SJSA1 (cell line): Measurements from ENCODE around the gene RAPGEF1. TPM values are rescaled to one million over a fixed set of nuclear protein-coding genes. Genes with fewer than 3 reads are reported as not detected.
"Not testable (repeated sequence)": the region's sequence is repeated elsewhere in the genome, so short reads cannot be mapped to it uniquely, and the experiment has no call there.

Source experiments
- DNase-seq, 2 experiments: peaks; one replicate each; pipeline ENCODE4 v3.0.0-alpha.2; 2015 to 2020; ENCODE audit warnings: low spot score in 2 of 2, low read depth in 1 of 2
- H3K27ac ChIP-seq: fragments of 250-450 bp; sonication (Bioruptor Pico); 2 replicates; pipeline ENCODE4 v1.5.1; 2020; ENCODE audit warnings: mild to moderate bottlenecking, moderate library complexity
- H3K27me3 ChIP-seq: fragments of 250-450 bp; sonication (Bioruptor Pico); replicated peaks from 2 replicates; pipeline ENCODE4 v1.5.1; 2020; ENCODE audit warnings: mild to moderate bottlenecking, moderate library complexity
- H3K36me3 ChIP-seq: fragments of 250-450 bp; sonication (Bioruptor Pico); 2 replicates; pipeline ENCODE4 v1.5.1; 2020; ENCODE audit warnings: mild to moderate bottlenecking
- H3K4me1 ChIP-seq: fragments of 250-450 bp; sonication (Bioruptor Pico); replicated peaks from 2 replicates; pipeline ENCODE4 v1.6.1; 2021; ENCODE audit warnings: mild to moderate bottlenecking
- H3K4me3 ChIP-seq: fragments of 250-450 bp; sonication (Bioruptor Pico); 2 replicates; pipeline ENCODE4 v1.5.1; 2020; ENCODE audit warnings: mild to moderate bottlenecking
- H3K9me3 ChIP-seq: fragments of 250-450 bp; sonication (Bioruptor Pico); replicated peaks from 2 replicates; pipeline ENCODE4 v1.5.1; 2020; ENCODE audit warnings: mild to moderate bottlenecking
- total RNA-seq: library from RNA; depleted of rRNA; stranded (reverse); fragments of >200 nt; shearing (Covaris generic); gene quantifications from 2 replicates; pipeline ENCODE4 v1.2.3, GENCODE V29; 2014

RAPGEF1 gene
- total RNA-seq, 1 experiment from 2014 or later = 23.6 TPM

DNA sequence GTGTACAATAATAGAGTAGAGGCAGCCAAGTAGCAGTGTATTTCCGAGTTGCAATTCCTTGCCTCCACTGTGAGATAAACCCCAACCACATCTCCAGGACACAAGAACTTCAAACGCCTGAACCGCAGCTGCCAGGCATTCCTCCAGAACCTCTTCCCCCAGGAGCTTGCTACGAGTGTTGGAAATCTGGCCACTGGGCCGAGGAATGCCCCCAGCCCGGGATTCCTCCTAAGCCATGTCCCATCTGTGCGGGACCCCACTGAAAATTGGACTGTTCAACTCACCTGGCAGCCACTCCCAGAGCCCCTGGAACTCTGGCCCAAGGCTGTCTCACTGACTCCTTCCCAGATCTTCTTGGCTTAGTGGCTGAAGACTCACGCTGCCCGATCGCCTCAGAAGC lies 190.7 kb downstream of the RAPGEF1 start:
- H3K27me3 ChIP-seq = peaks cover 21% of the 10 kb centered on the region
- H3K4me3 ChIP-seq, H3K27ac ChIP-seq: not testable (repeated sequence)

DNA sequence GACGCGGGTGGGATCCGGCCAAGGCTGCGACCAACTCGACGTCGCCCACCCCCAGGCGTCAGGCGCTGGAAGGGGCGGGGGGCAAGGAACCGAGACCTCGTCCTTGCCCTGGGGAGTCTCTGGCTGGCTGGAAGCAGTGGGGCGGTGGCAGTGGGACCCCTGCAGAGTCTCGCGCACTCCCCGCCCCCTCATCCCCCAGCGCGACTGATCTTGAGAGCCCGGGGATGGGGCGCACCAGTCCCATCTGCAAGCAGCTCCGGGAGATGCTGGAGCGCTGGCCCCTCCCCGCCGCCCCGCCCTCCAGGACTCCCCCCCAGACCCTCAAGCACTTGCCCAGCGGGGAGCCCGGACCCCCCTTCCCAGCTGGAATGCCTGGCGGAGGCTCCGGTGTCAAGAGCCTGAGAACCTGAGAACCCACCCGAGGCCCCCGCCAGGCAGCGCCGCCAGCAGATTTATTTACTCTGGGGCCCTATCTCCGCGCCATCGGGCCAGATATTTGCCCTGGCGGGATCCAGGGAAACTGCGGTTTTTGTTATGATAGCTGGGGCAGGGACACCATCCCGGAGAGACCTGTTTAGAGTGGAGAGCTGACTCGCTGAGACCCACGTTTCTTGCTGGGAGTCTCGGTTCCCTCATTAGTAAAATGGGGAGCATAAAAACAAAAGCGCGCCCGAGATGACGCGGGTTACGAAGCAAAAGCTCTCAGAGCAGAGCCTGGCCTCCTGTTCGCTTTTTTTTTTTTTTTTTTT lies 193.4 kb downstream of the RAPGEF1 start:
- Histone ChIP-seq H3K9me3 (peaks cover 16% of the 10 kb centered on the region), H3K27me3 (peaks cover 21% of the 10 kb centered on the region), H3K4me1 (peaks cover 5% of the 10 kb centered on the region), H3K4me3 (no peak overlapping the region), H3K36me3 (no peaks in the 10 kb centered on the region), H3K27ac (no peak overlapping the region)
- DNase-seq = peak in 1 of 2 experiments; percentile 27

More for the DNA sequence above, 190.7 kb downstream of the RAPGEF1 start:
- H3K4me1 ChIP-seq = peaks cover 20% of the 10 kb centered on the region
- DNase-seq, H3K36me3 ChIP-seq, H3K9me3 ChIP-seq: not testable (repeated sequence)

DNA sequence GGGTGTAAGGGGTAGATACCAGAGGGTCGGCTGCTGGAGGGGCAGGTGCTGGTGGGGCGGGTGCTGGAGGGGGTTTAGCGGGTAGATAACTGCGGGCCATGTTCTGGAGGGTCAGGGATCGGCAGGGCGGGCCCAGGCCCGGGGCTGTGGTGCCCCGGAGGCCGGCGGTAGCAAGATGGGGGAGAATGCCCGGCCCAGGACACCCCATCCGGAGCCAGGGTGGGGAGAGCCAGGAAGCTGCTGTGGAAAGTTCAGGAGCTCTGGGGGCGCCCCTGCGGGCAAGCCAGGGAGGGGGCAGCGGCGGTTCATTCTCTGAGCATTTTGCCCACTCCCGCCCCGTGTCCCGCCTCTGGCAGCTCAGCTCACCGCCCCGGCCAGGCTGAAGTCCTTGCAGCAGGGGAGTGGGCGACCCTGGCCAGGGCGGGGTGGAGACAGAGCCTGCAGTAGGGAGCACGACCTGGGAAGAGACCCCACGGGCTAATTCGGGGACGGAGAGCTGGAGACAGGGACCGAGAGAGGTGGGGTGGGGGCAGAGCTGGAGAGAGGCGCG lies 194.0 kb downstream of the RAPGEF1 start:
- no peak for DNase-seq
- H3K4me3 ChIP-seq = no peak overlapping the region
- no peak overlapping the region for H3K27ac ChIP-seq
- no peaks in the 10 kb centered on the region for H3K36me3 ChIP-seq
- H3K4me1 ChIP-seq = peaks cover 5% of the 10 kb centered on the region
- peaks cover 21% of the 10 kb centered on the region for H3K27me3 ChIP-seq
- H3K9me3 ChIP-seq = peaks cover 16% of the 10 kb centered on the region

DNA sequence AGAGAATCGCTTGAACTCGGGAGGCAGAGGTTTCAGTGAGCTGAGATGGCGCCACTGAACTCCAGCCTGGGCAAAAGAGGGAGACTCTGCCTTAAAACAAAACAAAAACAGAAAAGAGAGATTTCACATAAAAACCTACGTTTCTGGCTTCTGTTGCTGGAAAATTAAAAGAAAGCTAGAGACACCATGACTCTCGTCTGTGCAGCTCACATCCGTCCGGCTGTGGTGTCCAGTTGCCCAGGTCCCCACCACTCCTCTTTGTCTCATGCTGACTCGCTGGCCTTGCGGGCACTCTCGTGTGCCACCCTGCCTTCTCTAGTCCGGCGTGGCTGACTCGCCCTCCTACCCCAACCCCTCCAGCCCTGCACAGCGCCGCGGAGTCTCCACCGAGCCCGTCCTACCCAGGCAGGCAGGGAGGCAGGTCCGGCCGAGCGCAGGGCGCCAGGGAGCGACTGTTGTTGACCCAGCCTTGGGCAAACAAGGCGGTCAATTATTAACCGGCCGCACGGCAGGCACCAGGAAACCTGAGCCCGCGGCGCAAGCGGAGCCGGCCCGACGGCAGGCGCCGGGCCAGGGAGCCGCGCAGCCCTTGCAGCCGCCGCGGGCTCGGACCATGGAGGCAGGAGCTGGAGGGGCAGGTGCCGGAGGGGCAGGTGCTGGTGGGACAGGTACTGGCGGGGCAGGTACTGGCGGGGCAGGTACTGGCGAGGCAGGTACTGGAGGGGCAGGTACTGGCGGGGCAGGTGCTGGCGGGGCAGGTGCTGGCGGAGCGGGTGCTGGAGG lies 194.7 kb downstream of the RAPGEF1 start, which contains the start of gene PRRT1B:
TSS of gene PRRT1B (plus strand) at position 521 of the 783 bp plus-strand sequence. CDS start at position 614, 93 bp downstream.
- no peaks in the 10 kb centered on the region for H3K36me3 ChIP-seq
- H3K4me3 ChIP-seq = no peak within 1 kb of the TSS
- H3K27ac ChIP-seq = no peak within 1 kb of the TSS
- no peak for DNase-seq
- peaks cover 21% of the 10 kb centered on the region for H3K27me3 ChIP-seq
- H3K4me1 ChIP-seq = peaks cover 5% of the 10 kb centered on the region
- peaks cover 16% of the 10 kb centered on the region for H3K9me3 ChIP-seq

DNA sequence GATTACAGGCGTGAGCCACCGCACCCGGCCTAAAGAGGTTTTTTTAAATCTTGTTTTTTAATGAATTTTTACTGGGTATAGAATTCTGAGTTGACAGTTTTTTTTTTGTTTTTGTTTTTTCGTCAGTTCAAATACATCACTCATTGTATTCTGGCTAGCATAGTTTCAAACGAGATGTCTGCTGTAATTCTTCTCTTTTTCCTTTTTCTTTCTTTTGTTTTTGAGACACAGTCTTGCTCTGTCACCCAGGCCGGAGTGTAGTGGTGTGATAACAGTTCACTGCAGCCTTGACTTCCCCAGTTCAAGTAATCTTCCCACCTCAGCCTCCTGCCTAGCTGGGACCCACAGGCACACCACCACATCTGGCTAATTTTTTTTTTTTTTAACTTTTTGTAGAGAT lies 196.7 kb downstream of the RAPGEF1 start:
- DNase-seq = no peak
- no peak overlapping the region for H3K27ac ChIP-seq
- peaks cover 5% of the 10 kb centered on the region for H3K4me1 ChIP-seq
- no peaks in the 10 kb centered on the region for H3K36me3 ChIP-seq
- no peak overlapping the region for H3K4me3 ChIP-seq
- H3K9me3 ChIP-seq = peaks cover 16% of the 10 kb centered on the region
- H3K27me3 ChIP-seq = peaks cover 21% of the 10 kb centered on the region

DNA sequence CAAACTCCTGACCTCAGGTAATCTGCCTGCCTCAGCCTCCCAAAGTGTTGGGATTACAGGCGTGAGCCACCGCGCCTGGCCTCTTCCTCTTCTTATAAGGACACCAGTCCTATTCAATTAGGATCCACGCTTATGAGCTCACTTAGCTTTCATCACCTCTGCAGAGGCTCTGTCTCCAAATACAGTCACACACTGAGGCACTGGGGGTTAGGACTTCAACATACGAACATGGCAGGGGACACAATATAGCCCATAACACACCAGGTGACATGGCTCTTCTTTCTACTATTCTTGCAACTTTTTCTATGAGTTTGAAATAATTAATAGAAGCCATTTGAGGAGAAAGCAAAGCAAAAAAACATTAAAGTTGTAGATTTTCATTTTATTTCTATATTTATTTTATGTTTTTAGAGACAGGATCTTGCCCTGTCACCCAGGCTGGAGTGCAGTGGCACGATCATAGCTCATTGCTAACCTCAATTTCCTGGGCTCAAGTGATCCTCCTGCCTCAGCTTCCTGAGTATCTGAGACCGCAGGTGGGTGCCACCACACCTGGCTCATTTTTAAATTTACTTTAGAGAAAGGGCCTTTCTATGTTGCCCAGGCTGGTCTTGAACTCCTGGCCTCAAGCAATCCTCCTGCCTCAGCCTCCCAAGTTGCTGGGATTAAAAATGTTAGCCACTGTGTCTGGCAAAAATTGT lies 200.5 kb downstream of the RAPGEF1 start:
- no peaks in the 10 kb centered on the region for H3K4me1 ChIP-seq
- no peak for DNase-seq
- no peaks in the 10 kb centered on the region for H3K27me3 ChIP-seq
- no peak overlapping the region for H3K27ac ChIP-seq
- H3K4me3 ChIP-seq = no peak overlapping the region
- H3K36me3 ChIP-seq = no peaks in the 10 kb centered on the region
- H3K9me3 ChIP-seq = peaks cover 10% of the 10 kb centered on the region

DNA sequence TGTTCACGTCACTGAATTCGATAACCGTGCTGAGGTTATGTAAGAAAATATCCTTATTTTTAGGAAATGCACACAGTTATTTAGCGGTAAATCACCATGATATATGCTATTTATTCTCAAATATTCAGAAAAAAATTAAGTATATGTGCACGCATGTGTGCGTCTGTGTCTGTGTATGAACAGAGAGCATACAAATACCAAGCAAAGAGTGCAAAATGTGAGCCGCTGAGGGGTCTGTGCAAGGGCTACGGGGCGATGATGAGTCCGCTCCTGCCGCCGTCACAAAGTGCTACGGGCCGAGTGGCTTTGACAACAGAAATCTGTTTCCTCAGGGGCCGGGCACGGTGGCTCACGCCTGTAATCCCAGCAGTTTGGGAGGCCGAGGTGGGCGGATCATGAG lies 201.9 kb downstream of the RAPGEF1 start:
- Histone ChIP-seq H3K36me3 (no peaks in the 10 kb centered on the region), H3K9me3 (no peaks in the 10 kb centered on the region; the same call in 1 of the 2 replicates), H3K4me1 (no peaks in the 10 kb centered on the region), H3K27ac (no peak overlapping the region), H3K4me3 (no peak overlapping the region), H3K27me3 (no peaks in the 10 kb centered on the region)
- DNase-seq = no peak

DNA sequence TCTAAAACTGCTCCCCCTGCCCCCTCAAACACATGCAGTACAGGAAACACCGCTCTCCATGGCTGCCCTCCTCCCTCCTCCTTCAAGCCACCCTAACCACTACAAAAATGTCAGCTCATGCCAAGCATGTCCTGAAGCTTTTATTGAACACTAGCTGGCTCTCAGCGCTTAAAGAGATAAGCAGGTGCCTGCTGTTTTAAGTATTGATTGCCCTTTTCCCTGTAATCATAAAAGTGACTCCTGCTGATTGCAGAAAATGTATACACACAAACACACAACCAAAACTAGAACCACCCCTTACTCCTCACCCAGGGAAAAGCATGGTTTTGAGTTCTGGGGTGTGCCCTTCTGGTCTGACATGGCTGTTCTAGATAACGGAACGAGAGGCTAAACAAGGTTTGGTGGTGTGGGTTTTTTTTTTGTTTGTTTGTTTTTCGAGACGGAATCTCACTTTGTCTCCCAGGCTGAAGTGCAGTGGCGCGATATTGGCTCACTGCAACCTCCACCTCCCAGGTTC lies 205.1 kb downstream of the RAPGEF1 start:
- H3K4me3 ChIP-seq = no peak overlapping the region
- DNase-seq = no peak
- H3K9me3 ChIP-seq = no peaks in the 10 kb centered on the region
- no peaks in the 10 kb centered on the region for H3K27me3 ChIP-seq
- no peak overlapping the region for H3K27ac ChIP-seq
- peaks cover 10% of the 10 kb centered on the region for H3K36me3 ChIP-seq
- H3K4me1 ChIP-seq = peaks cover 12% of the 10 kb centered on the region

DNA sequence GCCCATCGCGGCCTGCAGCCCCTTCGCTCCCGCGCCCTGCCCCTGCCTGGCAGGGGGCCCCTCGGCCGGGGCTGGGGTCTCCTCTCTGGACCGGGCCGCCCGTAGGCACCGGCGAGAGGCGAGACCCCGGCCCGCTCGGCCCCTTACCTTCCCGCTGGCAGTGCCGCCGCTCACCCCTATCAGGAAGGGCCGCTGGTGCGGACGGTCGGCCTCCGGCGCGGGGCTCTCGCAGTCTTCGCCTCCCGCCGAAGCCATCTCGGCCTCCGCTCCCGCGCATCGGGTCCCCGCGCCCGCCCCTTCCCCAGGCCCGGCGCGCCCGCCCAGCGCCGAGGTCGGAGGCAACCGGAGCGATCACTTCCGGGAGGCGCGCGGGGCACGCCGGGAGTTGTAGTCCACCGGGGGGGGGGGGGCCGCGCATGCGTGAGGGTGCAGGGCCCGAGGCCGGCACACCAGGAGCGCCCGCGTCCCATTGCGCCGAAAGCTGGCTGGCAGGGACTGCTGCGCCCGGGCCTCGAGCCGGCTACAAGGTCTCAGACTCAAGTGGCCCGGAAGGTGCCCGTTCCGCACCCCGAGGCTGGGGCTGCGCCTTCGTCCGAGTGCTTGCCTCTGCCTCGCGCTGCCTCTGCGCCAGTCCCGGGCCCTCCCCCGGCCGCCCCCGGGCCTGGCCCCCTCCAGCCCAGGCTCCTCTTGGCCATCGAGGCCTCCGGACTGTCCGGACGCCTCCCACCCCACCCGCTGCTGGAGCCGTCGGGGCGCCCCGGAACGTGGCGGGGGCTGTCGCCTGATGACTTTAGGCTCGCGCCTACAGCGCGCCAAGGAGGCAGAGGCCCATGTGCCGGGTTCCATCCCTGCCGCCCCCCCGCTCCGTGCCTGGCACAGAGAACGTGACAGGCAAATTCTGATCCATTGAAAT lies 208.7 kb downstream of the RAPGEF1 start, which contains the start of gene UCK1:
TSS of gene UCK1 (minus strand) at position 344 of the 913 bp plus-strand sequence. CDS start at position 255, 89 bp downstream.
- peak; percentile 66 for DNase-seq
- Histone ChIP-seq H3K9me3 (no peaks in the 10 kb centered on the region), H3K36me3 (peaks cover 40% of the 10 kb centered on the region), H3K27ac (peak within 1 kb of the TSS; percentile 29; the same call in 1 of the 2 replicates), H3K4me1 (peaks cover 16% of the 10 kb centered on the region), H3K27me3 (no peaks in the 10 kb centered on the region), H3K4me3 (peak within 1 kb of the TSS; percentile 88)

DNA sequence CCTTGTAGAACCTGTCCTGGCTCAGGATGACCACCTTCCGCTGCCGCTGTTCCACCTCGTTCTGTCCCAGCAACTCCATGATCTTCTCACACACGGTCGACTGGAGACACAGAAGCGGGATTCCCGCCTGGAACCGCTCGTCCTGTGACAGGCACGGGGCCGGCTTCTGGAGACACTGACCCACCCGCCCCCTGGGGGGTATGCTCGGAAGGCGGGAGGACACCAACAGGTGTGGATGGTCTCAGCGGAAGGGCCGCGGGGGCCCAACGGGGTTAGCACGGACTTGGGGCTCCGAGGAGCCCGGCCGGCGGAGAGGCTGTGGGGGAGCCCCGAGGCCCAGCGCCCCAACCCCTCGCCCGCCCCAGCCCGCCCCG lies 209.3 kb downstream of the RAPGEF1 start:
- H3K27ac ChIP-seq = peak overlapping the region; percentile 29; the same call in 1 of the 2 replicates
- peak overlapping the region; percentile 88 for H3K4me3 ChIP-seq
- H3K27me3 ChIP-seq = no peaks in the 10 kb centered on the region
- no peaks in the 10 kb centered on the region for H3K9me3 ChIP-seq
- peaks cover 47% of the 10 kb centered on the region for H3K36me3 ChIP-seq
- DNase-seq = peak; percentile 22 to 64
- peaks cover 16% of the 10 kb centered on the region for H3K4me1 ChIP-seq

DNA sequence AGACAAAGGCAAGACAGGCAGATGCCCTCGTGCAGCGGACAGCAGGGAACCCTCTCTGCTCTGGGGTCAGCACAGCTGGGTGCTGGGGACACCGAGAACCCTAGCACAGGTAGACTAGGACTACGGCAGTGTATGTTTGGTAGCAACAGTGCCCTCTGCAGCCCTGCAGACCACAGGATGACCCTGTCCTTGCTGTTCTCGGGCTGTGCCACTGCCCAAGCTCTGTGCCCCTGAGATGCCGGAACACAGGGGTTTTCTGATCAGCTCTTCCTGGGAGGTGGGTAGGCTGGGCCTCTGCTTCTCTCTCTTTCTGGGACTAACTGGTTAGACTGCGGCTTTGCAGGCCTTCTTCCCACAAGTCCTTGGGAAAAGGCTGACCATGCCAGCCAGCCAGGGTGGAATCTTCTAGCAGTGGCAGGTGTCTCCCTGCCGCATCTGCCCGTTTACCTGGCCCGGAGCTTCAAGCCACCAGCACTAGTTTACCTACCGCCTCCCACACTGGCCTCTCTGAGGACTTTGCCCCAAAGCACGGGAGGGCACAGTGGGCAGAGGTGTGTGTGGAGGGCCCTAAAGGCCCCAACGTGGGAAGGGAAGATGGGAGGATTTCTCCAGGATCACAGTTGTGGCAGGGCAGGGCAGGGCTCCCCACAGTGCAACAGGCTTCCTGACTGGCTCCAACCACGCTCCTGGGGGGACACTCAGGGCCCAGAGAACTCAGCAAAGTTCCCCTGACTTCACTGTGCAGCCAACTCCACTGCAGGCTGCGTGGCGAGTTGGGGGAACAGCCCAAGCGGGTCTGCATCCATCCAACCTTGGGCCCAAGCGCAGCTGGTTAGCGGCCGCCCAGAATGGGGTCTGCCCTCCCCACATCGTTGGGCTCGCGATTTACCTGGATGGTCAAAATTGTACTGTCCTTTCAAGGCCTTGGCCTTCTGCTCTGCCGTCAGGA lies 210.0 kb downstream of the RAPGEF1 start:
- Histone ChIP-seq H3K27me3 (no peaks in the 10 kb centered on the region), H3K27ac (no peak overlapping the region), H3K4me1 (peaks cover 16% of the 10 kb centered on the region), H3K4me3 (peak overlapping the region; percentile 88), H3K36me3 (peaks cover 53% of the 10 kb centered on the region), H3K9me3 (no peaks in the 10 kb centered on the region)
- DNase-seq = no peak
